ENCODE data around the gene CHCHD3.

Gene CHCHD3

DNA sequence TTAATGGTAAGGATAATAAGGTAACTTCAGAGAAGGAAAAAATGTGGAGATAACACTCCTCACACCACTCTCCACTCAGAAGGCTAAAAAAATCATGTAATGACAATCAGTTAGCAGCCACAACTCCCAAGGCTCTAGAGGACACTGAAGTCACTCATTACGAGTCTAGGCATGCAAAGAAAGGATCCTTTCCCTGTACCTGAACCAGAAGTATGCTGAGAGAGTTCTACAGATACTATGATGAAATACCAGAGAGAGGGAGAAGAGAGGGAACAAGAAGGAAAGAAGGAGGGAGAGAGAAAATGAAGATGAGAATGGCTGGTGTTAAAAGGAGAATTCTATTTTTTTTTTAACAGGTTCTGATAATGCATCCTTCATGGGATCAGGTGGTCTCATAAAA, 281.4 kb downstream of the CHCHD3 start:
- DNase-seq: no peak

- no peak for DNase-seq
These were observed 282.8 kb downstream of the CHCHD3 start for GRCh38 chr7:132799081-132799413.

DNA sequence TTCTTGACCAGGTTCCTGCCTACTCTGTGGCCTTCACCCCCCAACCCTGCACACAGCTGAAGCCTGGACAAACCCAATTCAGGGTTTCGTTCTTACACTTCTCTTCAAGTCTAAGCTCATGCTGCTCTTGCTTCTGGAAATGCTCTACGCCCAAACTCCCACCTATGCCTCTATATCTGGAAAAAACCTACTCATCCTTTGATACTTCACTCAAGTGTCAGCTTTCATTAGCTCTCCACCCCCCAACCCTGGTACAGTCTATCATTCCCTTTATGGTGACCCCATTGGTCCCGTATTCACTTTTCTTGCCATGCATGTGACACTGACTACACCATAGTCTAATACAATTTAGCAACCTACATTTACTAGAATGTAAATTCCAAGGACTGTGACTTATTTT, 284.7 kb downstream of the CHCHD3 start:
- no peak for DNase-seq

DNA sequence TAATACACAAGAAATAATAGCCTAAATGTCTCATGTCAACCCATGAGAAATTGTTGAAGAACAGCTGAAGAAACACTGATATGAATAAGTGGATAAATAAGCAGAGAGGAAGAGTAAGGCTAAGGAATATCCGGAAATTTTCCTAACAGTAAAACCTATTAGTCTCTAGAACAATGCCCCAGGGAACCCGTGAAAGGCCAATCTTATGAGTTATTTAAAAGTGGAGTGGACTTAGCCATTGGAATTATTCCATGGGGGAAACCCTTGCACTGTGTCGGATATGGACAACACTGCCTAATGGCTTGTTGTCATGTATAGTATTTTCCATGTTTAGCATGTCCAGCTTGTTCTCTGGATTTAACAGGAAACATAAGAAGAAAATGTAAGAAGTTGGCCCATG, 288.4 kb downstream of the CHCHD3 start:
- no peak for DNase-seq

DNA sequence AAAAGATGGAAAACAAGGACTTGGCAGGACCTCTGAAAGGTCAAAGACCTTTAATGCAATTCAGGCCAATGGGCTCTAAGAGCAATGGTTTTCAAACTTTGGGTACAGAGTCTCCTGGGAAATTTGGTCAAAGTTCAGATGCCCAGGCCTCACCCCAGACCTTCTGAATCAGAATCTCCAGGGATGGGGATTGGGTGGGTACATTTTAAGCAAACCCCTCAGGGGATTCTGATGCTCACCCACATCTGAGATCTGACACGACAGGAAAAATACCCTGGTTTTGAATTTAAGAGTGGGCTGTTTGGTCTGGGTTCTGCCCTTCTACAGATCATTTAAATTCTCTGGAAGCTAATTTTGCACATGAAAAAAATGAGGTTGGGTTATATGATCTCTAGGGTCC, 290.9 kb downstream of the CHCHD3 start:
- no peak for DNase-seq

DNA sequence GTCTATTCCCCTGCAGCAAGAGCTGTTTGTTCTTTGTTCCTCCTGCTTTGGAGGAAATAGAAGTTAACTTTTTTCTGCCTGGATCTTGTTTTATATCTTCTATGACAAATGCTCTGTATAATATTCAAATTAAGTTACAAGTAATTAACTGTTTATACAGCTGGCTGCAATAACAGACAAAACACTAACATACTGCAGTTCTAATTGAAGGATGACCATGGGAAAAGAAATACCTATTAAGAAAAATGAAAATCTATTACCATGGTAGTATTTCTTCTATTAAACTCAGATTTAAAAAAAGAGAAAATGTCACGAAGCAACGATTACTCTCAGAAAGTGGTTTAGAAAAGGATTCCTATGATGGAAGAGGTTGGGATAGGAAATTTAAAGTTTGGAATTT, 291.8 kb downstream of the CHCHD3 start:
- DNase-seq: no peak

DNA sequence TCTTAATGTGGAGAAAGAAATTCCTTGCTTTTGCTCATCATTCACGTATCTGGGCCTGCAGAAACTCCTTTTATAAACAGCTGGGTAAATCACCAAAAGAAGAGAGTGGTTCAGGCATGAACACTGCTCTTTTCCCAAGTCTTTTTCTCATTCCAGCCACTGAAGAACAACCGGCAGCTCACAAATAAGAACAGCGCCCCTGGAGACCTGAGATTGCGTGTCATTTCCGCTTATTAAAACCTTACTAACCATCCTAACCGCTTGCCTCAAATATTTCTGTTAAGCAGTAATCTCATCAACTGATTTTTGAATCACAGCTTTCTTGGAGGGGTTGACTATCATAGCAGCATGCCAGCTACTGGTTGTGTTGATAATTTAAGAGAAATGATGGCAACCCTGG, 292.6 kb downstream of the CHCHD3 start:
- no peak for DNase-seq

GRCh38 chr7:132785870-132786269, 296.0 kb downstream of the CHCHD3 start:
- no peak for DNase-seq

DNA sequence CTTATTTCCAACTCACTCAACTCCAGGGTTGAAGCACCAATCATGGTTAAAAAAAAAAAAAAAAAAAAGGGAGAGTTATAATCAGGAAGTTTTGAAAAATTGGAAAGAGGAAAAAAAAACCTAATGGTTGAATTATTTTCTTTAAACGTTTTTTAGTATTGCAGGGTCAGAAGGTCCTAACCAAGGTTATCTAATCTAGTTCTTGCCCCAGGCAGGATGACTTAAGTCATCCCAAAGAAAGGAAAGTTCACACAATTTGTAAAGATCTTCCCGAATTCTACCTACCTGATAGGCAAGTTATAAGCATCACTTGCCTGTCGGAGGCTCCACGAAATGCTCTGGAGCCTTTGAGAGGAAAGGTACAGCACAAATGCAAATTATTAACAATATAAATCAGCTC, 297.5 kb downstream of the CHCHD3 start:
- no peak for DNase-seq

- DNase-seq: no peak
These were observed 298.1 kb downstream of the CHCHD3 start for GRCh38 chr7:132783824-132784223.

DNA sequence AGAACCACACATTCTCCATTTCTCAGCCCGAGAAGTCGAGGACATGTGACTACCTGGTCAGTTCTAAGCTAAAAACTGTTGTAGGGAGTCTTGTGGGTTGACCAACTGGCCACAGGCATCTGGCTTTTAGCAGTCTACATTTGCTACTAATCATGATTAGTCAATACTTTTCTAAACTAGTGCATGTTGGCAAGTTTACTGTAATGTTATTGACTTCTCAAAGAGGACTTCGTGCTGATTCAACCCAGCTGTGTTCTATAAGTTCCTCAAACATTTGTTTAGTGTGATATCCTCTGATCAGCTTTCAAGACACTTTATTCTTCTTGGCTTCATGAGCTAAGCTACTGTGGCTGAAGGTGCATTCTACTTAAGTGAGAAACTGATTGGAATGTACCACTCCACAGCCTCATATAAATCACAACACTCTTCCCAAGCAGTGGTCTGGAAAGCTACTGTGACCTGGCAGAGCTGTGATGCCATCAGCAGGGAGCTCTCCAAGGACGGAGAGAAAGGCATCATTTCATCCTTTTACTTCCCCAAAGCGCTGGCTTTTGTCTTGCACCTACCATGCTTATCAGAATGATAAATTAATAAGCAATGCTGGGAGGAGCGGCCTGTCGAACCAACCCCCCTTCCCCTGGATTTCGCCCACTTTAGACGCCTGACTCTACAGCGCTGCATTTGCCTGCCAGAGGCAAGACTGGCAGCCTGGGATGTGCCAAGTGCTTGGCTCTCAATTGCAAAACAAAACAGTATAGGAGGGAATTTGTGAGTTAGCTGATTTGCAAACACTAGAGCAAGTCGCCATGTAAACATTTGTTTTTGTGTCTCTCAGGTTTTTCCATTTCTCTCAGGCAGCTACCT, 298.9 kb downstream of the CHCHD3 start:
- no peak for DNase-seq

DNA sequence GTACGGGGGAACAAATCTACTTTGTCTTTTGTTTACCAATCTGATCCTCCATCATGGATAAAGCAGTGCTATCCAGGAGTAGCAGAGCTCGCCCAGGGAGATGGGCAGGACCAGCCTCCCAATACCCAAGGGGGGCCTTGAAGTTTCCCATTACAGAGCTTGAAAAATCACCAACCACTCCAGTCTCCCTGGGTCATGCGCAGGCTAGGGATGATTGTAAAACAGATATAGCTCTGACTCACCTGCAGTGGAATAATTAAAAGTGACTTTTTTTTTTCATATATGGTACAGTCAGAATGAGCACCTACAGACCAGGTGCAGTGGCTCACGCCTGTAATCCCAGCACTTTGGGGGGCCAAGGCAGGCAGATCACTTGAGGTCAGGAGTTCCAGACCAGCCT, 301.1 kb downstream of the CHCHD3 start:
- DNase-seq: no peak

DNA sequence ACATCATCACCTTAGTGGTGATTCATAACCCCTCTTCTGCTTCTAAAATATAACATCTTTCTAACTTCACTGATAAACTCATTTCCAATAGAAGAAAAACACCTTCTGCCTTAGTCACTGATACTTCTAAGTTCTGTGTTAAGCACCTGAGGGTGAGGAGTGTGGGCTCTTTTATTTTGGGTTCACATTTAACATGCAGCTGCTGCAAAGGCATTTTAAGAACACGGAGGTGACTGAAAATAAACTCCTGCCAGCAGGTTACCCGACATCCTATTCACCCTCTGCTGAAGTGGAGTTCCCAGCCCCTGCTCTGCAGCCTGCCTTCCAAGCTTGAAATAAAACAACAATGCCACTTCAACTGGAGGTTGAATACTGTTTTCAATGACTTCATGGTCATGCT, 302.7 kb downstream of the CHCHD3 start:
- no peak for DNase-seq

- no peak for DNase-seq
These were observed 303.1 kb downstream of the CHCHD3 start for GRCh38 chr7:132778761-132779160.

DNA sequence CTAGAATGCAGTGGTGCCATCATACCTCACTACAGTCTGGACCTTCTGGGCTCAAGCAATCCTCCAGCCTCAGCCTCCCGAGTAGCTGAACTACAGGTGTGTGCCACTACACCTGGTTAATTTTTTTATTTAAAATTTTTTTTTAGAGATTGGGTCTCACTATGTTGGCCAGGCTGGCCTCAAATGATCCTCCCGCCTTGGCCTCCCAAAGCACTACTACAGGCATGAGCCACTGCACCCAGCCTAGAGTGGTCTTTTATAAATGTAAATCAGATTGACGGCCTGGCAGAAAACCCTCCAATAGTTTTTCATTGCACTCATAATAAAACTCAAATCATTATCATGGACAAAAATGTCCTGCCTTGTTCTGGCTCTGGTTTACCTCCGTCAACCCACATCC, 303.9 kb downstream of the CHCHD3 start:
- DNase-seq: no peak

GRCh38 chr7:132777414-132777813, 304.5 kb downstream of the CHCHD3 start:
- DNase-seq: no peak

DNA sequence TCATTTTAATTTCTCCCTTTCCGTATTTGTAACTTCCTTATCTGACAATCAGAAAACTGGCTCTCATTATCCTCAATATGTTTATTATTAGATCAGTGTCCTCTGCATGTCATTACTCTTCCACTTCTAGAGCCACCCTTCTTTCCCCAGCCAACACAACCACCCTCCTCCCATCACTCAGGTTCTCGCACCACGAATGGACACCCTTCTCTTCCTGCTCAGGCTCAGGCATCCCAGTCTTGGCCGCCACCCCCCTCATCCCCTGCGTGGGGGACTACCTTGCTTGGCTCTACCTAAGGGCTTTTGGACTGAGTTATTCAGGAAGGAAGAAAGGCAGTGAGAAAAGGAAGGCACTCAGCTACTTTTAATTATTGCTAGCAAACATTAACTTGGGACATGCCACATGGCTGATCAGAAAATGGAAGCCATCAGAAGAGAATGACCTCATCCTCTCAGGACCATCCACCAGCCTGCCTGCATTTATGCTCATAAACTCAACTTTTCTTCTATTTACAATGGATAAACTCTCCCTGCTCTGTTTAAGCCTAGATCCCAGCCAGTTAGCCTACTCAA, 305.8 kb downstream of the CHCHD3 start:
- DNase-seq: no peak

GRCh38 chr7:132773527-132773956, 308.3 kb downstream of the CHCHD3 start:
- no peak for DNase-seq

GRCh38 chr7:132771301-132771730, 310.6 kb downstream of the CHCHD3 start:
- peak in 1 of 2 experiments; percentile 12 for DNase-seq

- DNase-seq: no peak
These were observed 311.8 kb downstream of the CHCHD3 start for GRCh38 chr7:132770055-132770454.

DNA sequence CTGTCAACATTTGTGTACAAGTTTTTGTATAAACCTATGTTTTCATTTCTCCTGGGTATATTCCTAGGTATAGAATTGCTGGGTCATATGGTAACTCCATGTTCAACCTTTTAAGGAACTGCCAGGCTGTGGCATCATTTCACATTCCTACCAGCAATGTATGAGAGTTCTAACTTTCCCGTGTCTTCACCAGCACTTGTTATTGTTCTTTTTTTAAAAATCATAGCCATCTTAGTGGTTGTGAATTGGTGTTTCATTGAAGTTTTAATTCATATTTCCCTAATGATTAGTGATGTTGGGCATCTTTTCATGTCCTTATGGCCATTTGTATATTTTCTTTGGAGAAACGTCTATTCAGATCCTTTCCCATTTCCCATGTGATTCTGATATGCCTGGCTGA, 312.6 kb downstream of the CHCHD3 start:
- no peak for DNase-seq

DNA sequence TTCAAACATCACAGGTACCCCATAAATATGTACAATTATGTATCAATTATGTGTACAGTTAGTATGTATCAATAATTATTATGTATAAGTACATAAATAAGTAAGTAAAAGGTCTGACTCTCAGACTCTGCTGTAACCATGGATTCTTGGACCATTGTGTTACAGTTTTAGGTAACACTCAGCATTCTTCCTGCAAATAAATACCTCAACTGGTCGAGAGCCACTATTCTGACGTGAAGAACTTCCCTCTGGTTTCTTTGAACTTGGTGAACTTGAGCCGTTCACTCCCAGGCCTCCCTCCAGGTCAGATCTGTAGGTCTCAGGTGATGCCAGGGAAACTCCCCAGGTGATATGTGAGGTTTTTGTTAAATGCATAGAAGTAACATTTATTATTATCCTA, 313.8 kb downstream of the CHCHD3 start:
- DNase-seq: no peak

- no peak for DNase-seq
These were observed 314.5 kb downstream of the CHCHD3 start for GRCh38 chr7:132767378-132767777.

GRCh38 chr7:132766660-132767059, 315.2 kb downstream of the CHCHD3 start:
- DNase-seq: no peak

DNA sequence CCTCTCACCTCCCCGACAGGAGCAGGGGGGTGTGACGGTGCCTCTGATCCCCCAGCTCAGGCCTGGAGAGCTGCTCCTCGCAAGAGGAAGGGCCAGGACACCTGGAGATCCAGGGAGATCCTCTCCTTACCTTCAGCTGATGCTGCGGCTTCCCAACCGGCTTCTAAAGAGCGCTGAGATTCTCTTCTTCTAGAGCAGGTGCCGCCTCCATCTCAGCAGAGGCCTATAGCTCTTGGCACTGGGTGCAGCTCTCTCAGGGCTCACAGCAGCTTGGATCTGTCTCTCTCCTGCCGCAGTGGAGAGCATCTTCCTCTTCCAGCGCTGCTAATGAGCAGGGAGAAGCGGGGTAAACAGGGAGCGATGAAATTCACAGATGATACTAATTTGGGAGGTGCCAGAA, 316.0 kb downstream of the CHCHD3 start:
- no peak for DNase-seq
